HepG2 (cell line): Measurements from ENCODE around the gene HOXC4.

Experiments
- CTCF ChIP-seq: sonication (generic); formaldehyde crosslinking; IDR thresholded peaks from 2 replicates; pipeline ENCODE4 v1.5.0; 2020; ENCODE audit warnings: mild to moderate bottlenecking, missing genetic modification reagents, moderate library complexity
- POLR2A ChIP-seq, 2 experiments: IDR thresholded peaks; 2 replicates each; pipeline ENCODE4 v1.6.1; 2011; ENCODE audit warnings: low read depth in 2 of 2, low read length in 2 of 2, mild to moderate bottlenecking in 1 of 2, moderate library complexity in 1 of 2; ENCODE audit not compliant: insufficient read depth in 1 of 2
- POLR2AphosphoS2 ChIP-seq: IDR thresholded peaks from 2 replicates; pipeline ENCODE4 v1.6.1; 2011; ENCODE audit warnings: low read depth, low read length, improper control_type of control experiment
- SNRNP70 ChIP-seq: fragments of 200-400 bp; formaldehyde crosslinking; IDR thresholded peaks from 2 replicates; pipeline ENCODE4 v1.6.1; 2017; ENCODE audit warnings: mild to moderate bottlenecking, low read depth, low read length, moderate library complexity
- ZNF10 ChIP-seq: sonication (generic); formaldehyde crosslinking; IDR thresholded peaks from 2 replicates; pipeline ENCODE4 v1.4.0; 2020; ENCODE audit warnings: mild to moderate bottlenecking, low read depth, missing genetic modification reagents, borderline replicate concordance

- TF ChIP-seq POLR2AphosphoS2 (no peak), POLR2A (IDR thresholded peaks at IDR 0.05; ENCODE audit: insufficient read depth in 1 of 2, low read depth in 2 of 2, low read length in 2 of 2) (no peak), SNRNP70 (no peak), CTCF (CRISPR knock-in tag) (no peak), ZNF10 (CRISPR knock-in tag) (no peak)
Measured at GRCh38 chr12:54027442-54027786, 26.2 kb upstream of the HOXC4 start.
